ENCODE data around the gene DDX49. TPM values are rescaled to one million over a fixed set of nuclear protein-coding genes. Genes with fewer than 3 reads are reported as not detected.

DDX49 gene
- total RNA-seq, 1 donor from 2014 or later = 68.3 TPM

DNA sequence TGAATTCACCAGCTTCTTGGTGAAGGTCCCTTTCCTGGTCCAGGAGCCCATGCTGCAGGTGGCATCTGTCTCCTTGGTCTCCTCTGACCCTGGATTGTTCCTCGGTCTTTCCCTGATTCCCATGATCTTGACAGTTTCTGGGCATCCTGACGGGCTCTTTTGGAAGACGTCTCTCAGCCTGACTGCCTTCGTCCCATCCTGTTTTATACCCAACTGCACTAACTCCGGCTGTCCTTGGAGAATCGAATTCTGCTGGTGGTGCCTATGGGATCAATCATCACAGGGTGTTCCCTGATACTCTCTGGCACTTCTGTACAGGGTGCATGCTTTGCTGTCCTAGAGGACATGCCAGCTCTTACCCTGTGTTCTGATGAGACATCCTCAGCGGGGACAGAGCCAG, 42.6 kb upstream of the DDX49 start:
- no peak overlapping the region for H3K4me2 ChIP-seq (ENCODE audit: low read length)
- H3K9me3 Mint-ChIP-seq (ENCODE audit: unreplicated experiment) = peaks cover 12% of the 10 kb centered on the region
- peak overlapping the region; percentile 26 for H3K27ac Mint-ChIP-seq (ENCODE audit: unreplicated experiment)
- TF ChIP-seq, protein P1, sequence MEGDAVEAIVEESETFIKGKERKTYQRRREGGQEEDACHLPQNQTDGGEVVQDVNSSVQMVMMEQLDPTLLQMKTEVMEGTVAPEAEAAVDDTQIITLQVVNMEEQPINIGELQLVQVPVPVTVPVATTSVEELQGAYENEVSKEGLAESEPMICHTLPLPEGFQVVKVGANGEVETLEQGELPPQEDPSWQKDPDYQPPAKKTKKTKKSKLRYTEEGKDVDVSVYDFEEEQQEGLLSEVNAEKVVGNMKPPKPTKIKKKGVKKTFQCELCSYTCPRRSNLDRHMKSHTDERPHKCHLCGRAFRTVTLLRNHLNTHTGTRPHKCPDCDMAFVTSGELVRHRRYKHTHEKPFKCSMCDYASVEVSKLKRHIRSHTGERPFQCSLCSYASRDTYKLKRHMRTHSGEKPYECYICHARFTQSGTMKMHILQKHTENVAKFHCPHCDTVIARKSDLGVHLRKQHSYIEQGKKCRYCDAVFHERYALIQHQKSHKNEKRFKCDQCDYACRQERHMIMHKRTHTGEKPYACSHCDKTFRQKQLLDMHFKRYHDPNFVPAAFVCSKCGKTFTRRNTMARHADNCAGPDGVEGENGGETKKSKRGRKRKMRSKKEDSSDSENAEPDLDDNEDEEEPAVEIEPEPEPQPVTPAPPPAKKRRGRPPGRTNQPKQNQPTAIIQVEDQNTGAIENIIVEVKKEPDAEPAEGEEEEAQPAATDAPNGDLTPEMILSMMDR (IDR thresholded peaks at IDR 0.05; ENCODE audit: insufficient read depth, low read depth, low read length) = no peak
- no peak for TF ChIP-seq EZH2 (IDR thresholded peaks at IDR 0.05; ENCODE audit: insufficient read depth, low read length)
- no peaks in the 10 kb centered on the region for H3K36me3 ChIP-seq (ENCODE audit: insufficient read depth, low read length)
- H3K36me3 Mint-ChIP-seq (ENCODE audit: low read depth, unreplicated experiment) = peaks cover 39% of the 10 kb centered on the region
- H3K4me3 ChIP-seq (ENCODE audit: insufficient read depth, low read depth, low read length) = no peak overlapping the region
- DNase-seq (ENCODE audit: low read depth) = no peak
- peaks cover 6% of the 10 kb centered on the region for H3K9me3 ChIP-seq (ENCODE audit: insufficient read depth, low read depth, low read length)
- H3K27ac ChIP-seq (ENCODE audit: low read depth, low read length) = no peak overlapping the region
- no peak overlapping the region for H3K9ac ChIP-seq (ENCODE audit: low read length)
- no peak overlapping the region for H2AFZ ChIP-seq (ENCODE audit: low read depth, low read length)
- H3K27me3 ChIP-seq (ENCODE audit: insufficient read depth, low read length) = no peaks in the 10 kb centered on the region
- peaks cover 10% of the 10 kb centered on the region for H4K20me1 ChIP-seq (ENCODE audit: insufficient read depth, low read length)
- no peaks in the 10 kb centered on the region for H3K4me1 Mint-ChIP-seq (ENCODE audit: low read depth, unreplicated experiment)
- H3K27me3 Mint-ChIP-seq (ENCODE audit: low read depth, unreplicated experiment) = no peaks in the 10 kb centered on the region
- H3K4me1 ChIP-seq (ENCODE audit: insufficient read depth, low read length) = no peaks in the 10 kb centered on the region
- H3K4me3 Mint-ChIP-seq (ENCODE audit: unreplicated experiment) = no peak overlapping the region
- FAIRE-seq = no peak
- no peaks in the 10 kb centered on the region for H3K79me2 ChIP-seq (ENCODE audit: insufficient read depth, low read length)

DNA sequence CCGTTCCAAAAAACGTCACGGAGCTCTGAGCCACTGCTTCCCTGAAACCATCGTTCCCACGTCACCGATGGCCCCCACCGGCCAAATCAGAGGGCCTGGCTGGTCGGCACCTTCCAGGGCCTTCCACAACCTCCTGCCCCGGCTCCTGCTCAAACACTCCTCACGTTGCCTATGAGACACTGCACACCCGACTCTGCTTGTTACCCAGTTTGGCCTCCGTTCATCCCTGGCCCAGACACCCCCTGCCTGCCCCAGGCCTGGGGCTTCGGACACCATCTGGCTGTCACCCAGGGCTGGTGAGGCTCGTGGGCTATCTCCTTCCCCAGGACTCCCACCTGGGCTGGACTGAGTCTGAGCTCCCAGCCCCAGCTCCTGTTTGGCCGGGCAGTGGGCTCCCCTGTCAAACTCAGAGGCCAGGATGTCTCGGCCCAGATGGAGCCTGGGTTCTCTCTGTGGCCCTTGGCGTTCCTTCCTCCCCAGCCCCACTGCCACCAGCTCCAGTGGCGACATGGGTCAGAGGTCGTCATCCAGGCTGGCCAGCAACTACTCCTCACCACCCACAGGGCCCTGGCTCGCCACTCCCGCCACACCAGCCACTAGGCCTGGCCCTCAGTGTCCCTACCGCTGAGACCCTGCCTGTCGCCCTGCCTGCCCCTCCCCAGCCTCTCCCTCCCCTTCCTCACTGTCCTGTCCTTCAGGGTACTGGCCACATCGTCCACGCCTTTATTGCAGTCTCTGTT, 41.3 kb upstream of the DDX49 start:
- H3K36me3 Mint-ChIP-seq (ENCODE audit: low read depth, unreplicated experiment) = peaks cover 36% of the 10 kb centered on the region
- no peak for TF ChIP-seq EZH2 (IDR thresholded peaks at IDR 0.05; ENCODE audit: insufficient read depth, low read length)
- TF ChIP-seq, protein P1 (IDR thresholded peaks at IDR 0.05; ENCODE audit: insufficient read depth, low read depth, low read length) = no peak

More for the DNA sequence above, 41.3 kb upstream of the DDX49 start:
- peaks cover 6% of the 10 kb centered on the region for H3K9me3 ChIP-seq (ENCODE audit: insufficient read depth, low read depth, low read length)
- H3K9ac ChIP-seq (ENCODE audit: low read length) = no peak overlapping the region
- no peaks in the 10 kb centered on the region for H3K4me1 Mint-ChIP-seq (ENCODE audit: low read depth, unreplicated experiment)
- H4K20me1 ChIP-seq (ENCODE audit: insufficient read depth, low read length) = peaks cover 7% of the 10 kb centered on the region
- FAIRE-seq (no peak), DNase-seq (ENCODE audit: low read depth) (no peak)
- H3K27ac ChIP-seq (ENCODE audit: low read depth, low read length) = no peak overlapping the region
- no peak overlapping the region for H3K4me3 ChIP-seq (ENCODE audit: insufficient read depth, low read depth, low read length)
- H3K9me3 Mint-ChIP-seq (ENCODE audit: unreplicated experiment) = peaks cover 12% of the 10 kb centered on the region
- no peaks in the 10 kb centered on the region for H3K27me3 Mint-ChIP-seq (ENCODE audit: low read depth, unreplicated experiment)
- H3K4me3 Mint-ChIP-seq (ENCODE audit: unreplicated experiment) = peak overlapping the region; percentile 60
- no peaks in the 10 kb centered on the region for H3K79me2 ChIP-seq (ENCODE audit: insufficient read depth, low read length)
- no peaks in the 10 kb centered on the region for H3K27me3 ChIP-seq (ENCODE audit: insufficient read depth, low read length)
- no peaks in the 10 kb centered on the region for H3K36me3 ChIP-seq (ENCODE audit: insufficient read depth, low read length)
- no peaks in the 10 kb centered on the region for H3K4me1 ChIP-seq (ENCODE audit: insufficient read depth, low read length)
- H3K27ac Mint-ChIP-seq (ENCODE audit: unreplicated experiment) = no peak overlapping the region
- no peak overlapping the region for H2AFZ ChIP-seq (ENCODE audit: low read depth, low read length)
- no peak overlapping the region for H3K4me2 ChIP-seq (ENCODE audit: low read length)
